Karpas-422 (cell line): ENCODE measurements around the gene RXRA. TPM values are rescaled to one million over a fixed set of nuclear protein-coding genes. Genes with fewer than 3 reads are reported as not detected.

Experiments
- DNase-seq: peaks from one replicate; pipeline ENCODE4 v3.0.0-alpha.2; 2015
- H2AFZ ChIP-seq: fragments of 200-600 bp; sonication (generic); 2 replicates; pipeline ENCODE4 v1.6.1; 2014; ENCODE audit warnings: antibody characterized with exemption, low read length, mixed read lengths
- H3K27ac ChIP-seq: fragments of 200-600 bp; sonication (generic); 2 replicates; pipeline ENCODE4 v1.5.1; 2014; ENCODE audit warnings: mild to moderate bottlenecking, low read length, moderate library complexity
- H3K27me3 ChIP-seq: fragments of 200-600 bp; sonication (generic); 2 replicates; pipeline ENCODE4 v1.6.1; 2014; ENCODE audit warnings: low read length, mixed read lengths
- H3K36me3 ChIP-seq: fragments of 200-600 bp; sonication (generic); 2 replicates; pipeline ENCODE4 v1.6.1; 2014; ENCODE audit warnings: low read length, mixed read lengths; ENCODE audit not compliant: insufficient read depth
- H3K4me1 ChIP-seq: fragments of 200-600 bp; sonication (generic); 2 replicates; pipeline ENCODE4 v1.6.1; 2014; ENCODE audit warnings: mild to moderate bottlenecking, low read length, mixed read lengths
- H3K4me2 ChIP-seq: fragments of 200-600 bp; sonication (generic); 2 replicates; pipeline ENCODE4 v1.6.1; 2014; ENCODE audit warnings: low read length, low read depth, mild to moderate bottlenecking; ENCODE audit not compliant: poor library complexity, severe bottlenecking
- H3K4me3 ChIP-seq: fragments of 200-600 bp; sonication (generic); 2 replicates; pipeline ENCODE4 v1.5.1; 2014; ENCODE audit warnings: mild to moderate bottlenecking, antibody characterized with exemption, low read length, mixed read lengths
- H3K79me2 ChIP-seq: fragments of 200-600 bp; sonication (generic); 2 replicates; pipeline ENCODE4 v1.6.1; 2014; ENCODE audit warnings: mild to moderate bottlenecking, low read length, mixed read lengths
- H3K9ac ChIP-seq: fragments of 200-600 bp; sonication (generic); 2 replicates; pipeline ENCODE4 v1.6.0; 2014; ENCODE audit warnings: low read length
- H3K9me2 ChIP-seq: fragments of 200-600 bp; sonication (generic), shearing (Covaris generic); replicated peaks from 2 replicates; pipeline ENCODE4 v1.6.0; 2014; ENCODE audit warnings: mild to moderate bottlenecking, low read length, moderate library complexity; ENCODE audit not compliant: insufficient read depth
- H3K9me3 ChIP-seq: fragments of 300-700, 200-600 bp; sonication (generic); 2 replicates; pipeline ENCODE4 v1.6.1; 2014; ENCODE audit warnings: low read length, mixed read lengths
- H4K20me1 ChIP-seq: fragments of 200-600 bp; sonication (generic); 2 replicates; pipeline ENCODE4 v1.6.1; 2014; ENCODE audit warnings: mild to moderate bottlenecking, antibody characterized with exemption, low read length, low read depth; ENCODE audit not compliant: insufficient read depth
- total RNA-seq: library from RNA; depleted of rRNA; stranded (reverse); fragments of >200 nt; shearing (Covaris generic); gene quantifications from 2 replicates; pipeline ENCODE4 v1.2.3, GENCODE V29; 2014; ENCODE audit warnings: low replicate concordance

The RXRA gene
- total RNA-seq, 1 experiment from 2014 or later: not detected

DNA sequence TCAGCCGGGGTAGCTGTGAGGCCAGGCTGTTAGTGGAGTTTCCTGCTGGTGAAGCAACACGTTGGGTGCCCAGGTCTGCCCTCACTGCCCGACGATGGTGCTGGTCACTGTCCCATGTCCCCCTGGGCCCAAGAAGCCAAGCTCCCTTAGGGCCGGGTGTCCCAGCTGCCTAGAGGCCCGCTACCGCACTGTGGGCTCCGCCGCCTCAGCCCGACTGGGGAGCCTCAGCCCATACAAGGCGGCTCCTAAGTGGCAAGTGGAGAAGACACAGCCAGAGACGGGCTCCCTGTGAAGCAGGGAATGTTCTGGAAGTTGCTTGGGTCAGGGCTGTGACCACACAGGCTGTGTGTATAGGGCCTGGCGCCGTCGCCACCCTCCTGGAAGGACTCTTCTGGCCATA is 96.9 kb downstream of the RXRA start:
- Histone ChIP-seq H3K9ac (no peak overlapping the region), H3K27ac (no peak overlapping the region), H3K4me3 (no peak overlapping the region), H3K4me2 (no peak overlapping the region), H3K9me2 (no peaks in the 10 kb centered on the region), H3K4me1 (no peaks in the 10 kb centered on the region), H2AFZ (no peak overlapping the region), H3K27me3 (no peaks in the 10 kb centered on the region), H3K9me3 (no peaks in the 10 kb centered on the region), H4K20me1 (no peaks in the 10 kb centered on the region), H3K79me2 (no peaks in the 10 kb centered on the region), H3K36me3 (no peaks in the 10 kb centered on the region)
- DNase-seq: no peak

DNA sequence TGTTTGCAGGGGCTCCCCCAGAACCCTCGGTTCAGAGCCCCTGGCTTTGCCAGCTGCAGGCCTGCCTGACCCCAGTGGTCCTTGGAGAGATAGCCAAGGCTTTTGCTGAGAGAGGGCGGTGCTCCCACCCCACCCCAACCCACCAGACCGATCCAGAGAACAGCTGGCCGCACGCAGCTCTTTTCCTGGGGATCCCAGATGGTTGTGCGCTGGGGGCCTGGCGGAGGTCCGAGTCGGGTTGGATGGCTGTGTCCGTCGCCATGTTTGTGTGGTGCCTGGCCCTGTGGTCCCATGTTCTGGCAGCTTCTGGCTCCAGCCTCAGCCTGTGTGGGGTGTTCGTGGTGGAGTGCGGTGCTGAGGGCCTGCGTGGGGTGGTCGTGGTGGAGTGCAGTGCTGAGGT is 97.5 kb downstream of the RXRA start:
- H3K9ac ChIP-seq: no peak overlapping the region
- H3K79me2 ChIP-seq: no peaks in the 10 kb centered on the region
- no peak overlapping the region for H3K4me3 ChIP-seq
- no peak overlapping the region for H3K27ac ChIP-seq
- no peaks in the 10 kb centered on the region for H3K27me3 ChIP-seq
- H3K36me3 ChIP-seq: no peaks in the 10 kb centered on the region
- H3K9me3 ChIP-seq: no peaks in the 10 kb centered on the region
- H3K4me1 ChIP-seq: no peaks in the 10 kb centered on the region
- no peak overlapping the region for H2AFZ ChIP-seq
- H4K20me1 ChIP-seq: no peaks in the 10 kb centered on the region
- DNase-seq: no peak
- H3K9me2 ChIP-seq: no peaks in the 10 kb centered on the region
- H3K4me2 ChIP-seq: no peak overlapping the region

DNA sequence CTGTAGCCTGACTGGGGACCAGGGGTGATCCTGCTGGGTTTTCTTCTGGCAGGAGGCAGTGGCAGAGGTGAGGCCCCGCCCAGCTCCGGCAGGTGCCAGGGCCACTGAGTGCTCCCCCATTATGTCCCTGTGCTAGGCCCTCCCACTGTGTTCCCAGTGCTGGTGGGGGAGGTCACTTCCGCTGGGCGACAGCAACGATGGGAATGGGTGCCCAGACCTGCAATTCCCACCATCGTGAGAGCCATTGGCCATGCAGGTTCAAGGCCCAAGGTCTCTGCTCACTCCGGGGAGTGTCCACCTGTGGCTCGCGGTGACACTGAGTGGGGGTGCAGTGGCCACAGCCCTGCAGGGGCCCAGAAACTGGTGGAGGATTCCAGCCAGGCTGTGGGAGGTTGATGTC is 98.6 kb downstream of the RXRA start:
- Histone ChIP-seq H3K4me2 (no peak overlapping the region), H3K4me1 (no peaks in the 10 kb centered on the region), H3K9me3 (no peaks in the 10 kb centered on the region), H3K79me2 (no peaks in the 10 kb centered on the region), H3K9ac (no peak overlapping the region), H3K27me3 (no peaks in the 10 kb centered on the region), H3K9me2 (no peaks in the 10 kb centered on the region), H2AFZ (no peak overlapping the region), H3K27ac (no peak overlapping the region), H4K20me1 (no peaks in the 10 kb centered on the region), H3K4me3 (no peak overlapping the region), H3K36me3 (no peaks in the 10 kb centered on the region)
- no peak for DNase-seq

DNA sequence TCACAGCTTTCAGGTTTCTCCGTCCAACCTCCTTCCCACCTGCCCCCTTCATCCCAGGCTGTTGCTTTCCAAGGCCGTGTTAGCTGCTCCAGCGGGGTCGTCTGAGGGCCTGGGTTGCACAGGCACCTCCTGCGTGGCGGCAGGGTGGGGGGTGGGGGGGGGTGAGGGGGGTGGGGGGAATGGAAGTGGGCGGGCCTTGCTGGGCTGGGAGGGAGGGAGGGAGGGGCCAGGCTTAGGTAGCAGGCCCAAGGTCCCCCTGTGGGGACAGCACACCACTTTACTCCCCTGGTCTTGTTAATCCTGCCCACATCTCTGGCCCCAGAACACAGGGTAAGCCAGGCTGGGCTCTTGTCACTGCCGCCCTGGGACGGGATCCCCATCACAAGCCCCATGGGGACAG is 99.1 kb downstream of the RXRA start:
- Histone ChIP-seq H4K20me1 (no peaks in the 10 kb centered on the region), H3K27ac (no peak overlapping the region), H3K4me2 (no peak overlapping the region)

DNA sequence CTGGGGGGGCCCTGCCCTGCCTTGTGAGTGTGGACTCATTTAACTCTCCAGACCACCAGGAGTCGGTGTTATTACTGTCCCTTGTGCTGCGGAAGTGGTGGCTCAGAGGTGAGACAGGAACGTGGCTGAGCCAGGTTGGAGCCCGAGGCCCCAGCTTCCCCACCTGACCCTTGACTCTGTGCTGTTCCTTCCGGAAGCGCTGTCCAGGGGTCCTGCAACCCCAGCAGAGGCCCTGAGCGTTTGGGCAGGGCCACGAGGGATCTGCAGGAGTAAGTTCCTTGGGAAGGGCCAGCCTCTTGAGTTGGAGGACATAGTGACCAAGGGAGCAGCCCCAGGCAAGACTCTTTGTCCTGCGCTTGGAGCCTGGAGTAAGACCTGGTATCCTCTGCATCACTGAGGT is 99.6 kb downstream of the RXRA start:
- no peak for DNase-seq
- no peak overlapping the region for H3K27ac ChIP-seq
- H2AFZ ChIP-seq: no peak overlapping the region
- H3K4me1 ChIP-seq: no peaks in the 10 kb centered on the region
- no peaks in the 10 kb centered on the region for H3K9me3 ChIP-seq
- H3K4me3 ChIP-seq: no peak overlapping the region
- H3K36me3 ChIP-seq: no peaks in the 10 kb centered on the region
- no peaks in the 10 kb centered on the region for H3K79me2 ChIP-seq
- H3K27me3 ChIP-seq: no peaks in the 10 kb centered on the region
- H4K20me1 ChIP-seq: no peaks in the 10 kb centered on the region
- H3K9ac ChIP-seq: no peak overlapping the region
- no peak overlapping the region for H3K4me2 ChIP-seq
- H3K9me2 ChIP-seq: no peaks in the 10 kb centered on the region

More for the DNA sequence above, 99.1 kb downstream of the RXRA start:
- H3K36me3 ChIP-seq: no peaks in the 10 kb centered on the region
- H3K9me3 ChIP-seq: no peaks in the 10 kb centered on the region
- H3K4me3 ChIP-seq: no peak overlapping the region
- H3K27me3 ChIP-seq: no peaks in the 10 kb centered on the region
- no peaks in the 10 kb centered on the region for H3K79me2 ChIP-seq
- no peaks in the 10 kb centered on the region for H3K9me2 ChIP-seq
- no peak for DNase-seq
- no peaks in the 10 kb centered on the region for H3K4me1 ChIP-seq
- H3K9ac ChIP-seq: no peak overlapping the region
- H2AFZ ChIP-seq: no peak overlapping the region

DNA sequence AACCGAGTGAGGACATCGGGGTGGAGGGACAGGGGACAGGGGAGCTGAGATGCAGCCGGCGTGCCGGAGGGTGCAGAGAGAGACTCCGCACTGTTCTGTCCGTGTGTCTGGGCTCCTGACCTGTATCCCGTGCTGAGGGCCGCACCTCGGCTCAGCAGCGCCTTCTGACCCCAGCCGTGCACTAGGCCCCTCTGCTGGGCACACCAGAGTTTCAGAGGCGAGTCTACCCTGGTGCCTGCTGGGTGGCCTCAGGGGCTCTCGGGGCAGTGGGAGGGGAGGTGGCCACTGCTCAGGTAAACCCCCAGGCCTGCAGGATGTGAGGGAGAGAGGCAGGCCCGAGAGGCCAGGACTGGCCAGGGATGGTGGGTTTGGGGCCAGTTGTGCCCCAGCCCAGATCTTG is 100.2 kb downstream of the RXRA start:
- Histone ChIP-seq H3K79me2 (no peaks in the 10 kb centered on the region), H3K4me3 (no peak overlapping the region), H3K27me3 (no peaks in the 10 kb centered on the region), H3K9me2 (no peaks in the 10 kb centered on the region), H3K4me1 (no peaks in the 10 kb centered on the region), H3K27ac (no peak overlapping the region), H3K9me3 (no peaks in the 10 kb centered on the region), H3K4me2 (no peak overlapping the region), H2AFZ (no peak overlapping the region), H4K20me1 (no peaks in the 10 kb centered on the region), H3K9ac (no peak overlapping the region), H3K36me3 (no peaks in the 10 kb centered on the region)
- DNase-seq: no peak

DNA sequence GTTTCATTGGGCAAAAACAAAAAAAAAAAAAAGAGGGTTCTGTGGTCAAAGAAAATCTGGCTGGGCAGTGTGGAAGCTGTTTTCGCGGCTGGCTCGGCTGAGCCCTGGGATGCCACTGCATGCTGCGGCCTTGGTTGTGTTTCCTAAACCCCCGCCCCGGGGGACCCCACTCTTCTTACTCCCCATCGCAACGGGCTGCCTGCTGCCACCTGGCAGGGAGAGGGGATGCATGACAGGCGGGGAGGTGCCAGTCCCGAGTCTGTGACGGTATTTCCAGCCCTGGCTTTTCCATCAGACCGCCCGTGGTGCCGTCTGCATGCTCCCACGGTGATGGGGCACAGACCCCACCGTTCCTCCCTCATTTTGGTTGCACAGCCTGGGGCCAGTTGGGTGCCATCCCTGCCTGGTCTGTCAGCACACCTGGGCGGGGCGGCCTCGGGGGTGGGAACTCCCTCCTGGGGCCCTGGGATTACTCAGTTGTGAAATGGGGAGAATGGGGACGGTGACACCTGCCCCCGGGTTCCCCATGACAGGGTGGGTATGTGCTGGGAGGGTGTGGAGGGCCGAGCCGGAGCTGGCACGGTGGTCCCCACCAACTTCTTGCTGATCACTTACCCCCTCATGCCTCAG is 101.0 kb downstream of the RXRA start:
- no peak overlapping the region for H2AFZ ChIP-seq
- no peaks in the 10 kb centered on the region for H3K36me3 ChIP-seq
- H3K79me2 ChIP-seq: no peaks in the 10 kb centered on the region
- no peaks in the 10 kb centered on the region for H3K9me3 ChIP-seq
- H3K4me3 ChIP-seq: no peak overlapping the region
- no peak overlapping the region for H3K4me2 ChIP-seq
- H3K9me2 ChIP-seq: no peaks in the 10 kb centered on the region
- no peak overlapping the region for H3K9ac ChIP-seq
- 0 out of 2 replicates have a peak, but pooled peaks cover 2% of the 10 kb centered on the region for H4K20me1 ChIP-seq
- no peaks in the 10 kb centered on the region for H3K4me1 ChIP-seq
- no peak overlapping the region for H3K27ac ChIP-seq
- DNase-seq: no peak
- H3K27me3 ChIP-seq: no peaks in the 10 kb centered on the region

DNA sequence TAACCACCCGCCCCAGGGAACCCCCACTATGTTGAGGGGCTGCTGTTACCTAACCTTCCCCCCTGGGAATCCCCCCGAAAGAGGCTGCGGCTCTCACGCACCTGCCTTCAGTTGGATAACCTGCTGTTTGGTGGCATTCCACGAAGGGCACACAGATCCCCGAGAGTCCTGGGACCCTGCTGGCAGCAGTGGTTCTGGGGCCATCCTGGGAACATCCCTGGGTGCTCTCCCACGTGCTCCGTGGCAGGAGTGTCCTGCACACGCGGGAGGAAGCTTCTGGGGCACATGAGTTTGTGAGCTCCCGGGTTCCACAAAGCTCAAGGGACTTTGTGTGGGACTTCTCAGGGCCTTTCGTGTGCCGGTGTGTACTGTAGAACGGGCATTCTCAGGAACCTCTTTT is 102.3 kb downstream of the RXRA start:
- H2AFZ ChIP-seq: no peak overlapping the region
- H3K4me2 ChIP-seq: no peak overlapping the region
- H3K27me3 ChIP-seq: no peaks in the 10 kb centered on the region
- H3K9ac ChIP-seq: no peak overlapping the region
- 0 out of 2 replicates have a peak, but pooled peaks cover 4% of the 10 kb centered on the region for H4K20me1 ChIP-seq
- H3K9me2 ChIP-seq: no peaks in the 10 kb centered on the region
- no peak overlapping the region for H3K27ac ChIP-seq
- H3K4me3 ChIP-seq: no peak overlapping the region
- no peaks in the 10 kb centered on the region for H3K79me2 ChIP-seq
- no peaks in the 10 kb centered on the region for H3K36me3 ChIP-seq
- no peaks in the 10 kb centered on the region for H3K9me3 ChIP-seq
- no peaks in the 10 kb centered on the region for H3K4me1 ChIP-seq
- DNase-seq: no peak
